DMS53 treated with DMSO at 0.1 percent for 48 hours (cell line): ENCODE measurements around the gene SH2D3C.

Experiments
- DNase-seq: peaks from one replicate; lab custom pipeline; 2025; ENCODE audit not compliant: unreplicated experiment; lab: John Stamatoyannopoulos, UW

Gene SH2D3C, protein sequence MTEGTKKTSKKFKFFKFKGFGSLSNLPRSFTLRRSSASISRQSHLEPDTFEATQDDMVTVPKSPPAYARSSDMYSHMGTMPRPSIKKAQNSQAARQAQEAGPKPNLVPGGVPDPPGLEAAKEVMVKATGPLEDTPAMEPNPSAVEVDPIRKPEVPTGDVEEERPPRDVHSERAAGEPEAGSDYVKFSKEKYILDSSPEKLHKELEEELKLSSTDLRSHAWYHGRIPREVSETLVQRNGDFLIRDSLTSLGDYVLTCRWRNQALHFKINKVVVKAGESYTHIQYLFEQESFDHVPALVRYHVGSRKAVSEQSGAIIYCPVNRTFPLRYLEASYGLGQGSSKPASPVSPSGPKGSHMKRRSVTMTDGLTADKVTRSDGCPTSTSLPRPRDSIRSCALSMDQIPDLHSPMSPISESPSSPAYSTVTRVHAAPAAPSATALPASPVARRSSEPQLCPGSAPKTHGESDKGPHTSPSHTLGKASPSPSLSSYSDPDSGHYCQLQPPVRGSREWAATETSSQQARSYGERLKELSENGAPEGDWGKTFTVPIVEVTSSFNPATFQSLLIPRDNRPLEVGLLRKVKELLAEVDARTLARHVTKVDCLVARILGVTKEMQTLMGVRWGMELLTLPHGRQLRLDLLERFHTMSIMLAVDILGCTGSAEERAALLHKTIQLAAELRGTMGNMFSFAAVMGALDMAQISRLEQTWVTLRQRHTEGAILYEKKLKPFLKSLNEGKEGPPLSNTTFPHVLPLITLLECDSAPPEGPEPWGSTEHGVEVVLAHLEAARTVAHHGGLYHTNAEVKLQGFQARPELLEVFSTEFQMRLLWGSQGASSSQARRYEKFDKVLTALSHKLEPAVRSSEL

DNA sequence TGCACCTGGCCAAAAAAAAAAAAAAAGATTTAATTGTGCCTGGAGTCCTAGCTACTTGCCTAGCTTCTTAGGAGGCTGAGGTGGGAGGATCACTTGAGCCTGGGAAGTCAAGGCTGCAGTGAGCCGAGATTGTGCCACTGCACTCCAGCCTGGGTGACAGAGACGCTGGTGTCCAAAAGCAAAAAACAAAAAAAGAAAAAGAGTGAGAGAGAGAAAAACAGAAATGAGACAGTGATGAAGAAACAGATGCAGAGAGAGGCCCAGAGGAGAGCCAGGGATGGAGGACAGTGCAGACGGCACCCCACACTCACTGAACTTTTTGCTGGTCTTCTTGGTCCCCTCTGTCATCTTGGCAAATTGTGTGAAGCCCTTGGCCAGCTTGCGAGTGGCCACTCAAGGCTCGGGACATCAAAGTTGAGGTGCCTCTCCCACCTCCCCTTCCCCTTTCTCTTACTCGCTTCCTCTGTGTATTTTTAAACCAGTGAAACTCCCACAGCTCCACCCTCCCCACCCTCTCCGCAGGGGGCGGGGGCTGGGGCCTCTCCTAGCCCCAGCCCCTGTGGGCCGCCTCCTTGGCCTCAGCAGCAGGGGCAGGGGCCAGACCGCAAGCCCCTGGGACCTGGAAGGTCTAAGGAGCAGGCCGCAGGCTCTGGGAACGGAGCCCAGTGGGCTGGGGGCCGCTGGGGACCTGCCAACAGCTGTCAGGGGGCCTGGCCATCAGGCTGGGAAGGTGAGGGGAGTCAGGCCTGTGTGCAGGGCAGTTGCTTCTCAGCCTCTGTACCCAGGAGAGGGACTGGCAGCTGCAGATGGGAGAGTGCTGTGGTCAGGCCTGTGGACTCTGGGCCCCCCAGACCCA, at the start of gene SH2D3C:
Gene SH2D3C (minus strand): TSS at position 387 of the 856 bp plus-strand sequence. CDS start 39 bp downstream, at position 348.
- no peak for DNase-seq

DNA sequence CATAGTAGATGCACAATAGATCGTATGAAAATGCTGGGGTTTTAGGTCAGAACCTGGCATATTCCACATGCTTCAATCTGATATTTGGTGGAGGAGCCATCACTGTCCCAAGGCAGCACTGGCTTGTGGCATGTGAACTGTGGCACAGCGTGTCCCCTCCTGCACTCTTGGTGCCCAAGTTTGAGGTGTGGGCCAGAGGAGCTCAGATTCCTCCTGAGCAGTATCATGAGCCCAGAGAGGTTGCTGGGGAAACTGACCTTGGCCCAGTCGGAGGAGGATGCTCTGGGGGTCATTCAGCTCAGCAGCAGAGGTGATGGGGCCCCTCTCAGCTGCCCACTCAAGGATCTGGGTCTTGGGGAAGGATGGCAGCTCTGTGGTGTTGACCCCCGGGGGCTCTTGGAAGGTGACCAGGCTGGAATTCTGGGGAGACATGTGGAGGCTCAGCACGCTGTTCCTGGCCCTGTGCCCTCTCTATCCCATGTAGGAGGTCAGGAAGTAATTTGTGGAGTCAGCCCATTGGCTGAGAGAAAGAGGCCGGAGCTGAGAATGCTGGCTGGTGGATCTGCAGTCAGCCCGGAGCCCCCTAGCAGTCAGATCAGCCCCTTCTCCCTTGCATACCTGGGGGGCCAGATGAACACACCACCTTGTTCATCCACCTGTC, 47.9 kb upstream of the SH2D3C start:
- DNase-seq = no peak

DNA sequence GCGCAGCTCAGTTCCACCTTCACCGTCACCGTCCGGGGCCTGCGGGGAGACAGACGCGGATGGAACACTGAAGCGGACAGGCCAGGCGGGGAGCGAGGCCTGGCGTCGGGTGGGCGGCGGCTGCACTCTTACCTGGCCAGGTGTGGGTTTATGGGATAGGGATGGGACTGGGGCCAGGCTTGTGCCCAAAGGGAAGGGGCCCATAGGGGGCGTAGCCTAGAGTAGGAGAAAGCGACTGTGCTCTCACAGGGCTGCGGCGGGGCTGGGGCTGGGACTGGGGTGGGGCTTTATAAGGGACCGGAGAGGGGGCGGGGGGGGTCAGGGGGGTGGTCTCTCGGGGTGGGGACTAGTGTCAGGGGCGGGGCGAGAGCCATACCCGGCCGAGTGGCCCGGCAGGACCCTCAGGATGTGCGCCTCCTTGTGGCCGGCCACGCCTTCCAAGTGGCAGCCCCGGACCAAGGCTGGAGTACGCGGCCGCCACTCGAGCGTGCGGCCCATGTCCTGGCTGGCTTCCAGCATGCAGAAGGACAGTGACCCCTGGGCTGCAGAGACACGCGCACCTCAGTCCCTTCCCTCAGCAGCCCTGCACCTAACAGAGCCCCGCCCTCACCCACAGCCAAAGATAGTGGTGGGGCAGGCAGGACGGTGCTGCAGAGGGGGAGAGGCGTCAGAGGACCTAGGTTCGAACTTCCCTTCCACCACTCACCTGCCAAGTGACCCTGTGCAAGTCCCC, 47.0 kb upstream of the SH2D3C start:
- DNase-seq = no peak

DNA sequence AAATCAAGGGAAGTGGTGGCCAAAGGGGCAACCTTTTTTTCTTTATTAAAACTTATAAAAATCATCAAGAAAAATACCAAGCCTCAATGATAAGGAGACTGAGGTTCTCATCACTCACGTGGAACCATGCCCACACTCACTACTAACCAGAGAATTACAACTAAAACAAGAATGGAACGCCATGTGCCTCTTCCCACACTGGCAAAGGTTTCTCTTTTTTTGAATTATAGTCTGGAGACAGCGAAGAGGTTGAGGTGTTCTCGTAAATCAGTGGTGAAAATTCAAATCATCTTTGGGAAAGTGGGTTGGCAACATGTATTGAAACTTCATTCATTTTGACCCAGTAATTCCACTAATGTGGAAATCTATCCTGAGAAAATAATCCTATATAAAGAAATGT, 43.6 kb upstream of the SH2D3C start:
- DNase-seq = no peak

DNA sequence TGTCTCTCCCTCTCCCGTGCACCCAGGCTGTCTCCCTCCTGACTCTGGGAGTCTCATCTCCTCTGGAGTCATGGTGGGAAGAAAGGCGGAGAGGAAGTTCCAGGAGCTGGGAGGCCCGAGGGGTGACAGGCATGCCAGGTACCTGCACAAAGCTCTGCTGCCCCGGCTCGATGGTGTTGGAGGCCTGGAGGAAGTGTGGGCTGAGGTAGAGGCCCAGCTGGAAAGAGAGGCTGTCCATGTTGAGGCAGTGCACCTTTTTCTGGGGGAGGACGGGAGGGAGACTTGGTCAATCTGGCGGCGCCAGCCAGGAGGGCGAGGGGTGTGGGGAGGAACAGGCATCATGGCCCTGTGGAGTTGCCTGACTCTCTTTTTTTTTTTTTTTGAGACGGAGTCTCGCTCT, 40.1 kb upstream of the SH2D3C start:
- DNase-seq = no peak

DNA sequence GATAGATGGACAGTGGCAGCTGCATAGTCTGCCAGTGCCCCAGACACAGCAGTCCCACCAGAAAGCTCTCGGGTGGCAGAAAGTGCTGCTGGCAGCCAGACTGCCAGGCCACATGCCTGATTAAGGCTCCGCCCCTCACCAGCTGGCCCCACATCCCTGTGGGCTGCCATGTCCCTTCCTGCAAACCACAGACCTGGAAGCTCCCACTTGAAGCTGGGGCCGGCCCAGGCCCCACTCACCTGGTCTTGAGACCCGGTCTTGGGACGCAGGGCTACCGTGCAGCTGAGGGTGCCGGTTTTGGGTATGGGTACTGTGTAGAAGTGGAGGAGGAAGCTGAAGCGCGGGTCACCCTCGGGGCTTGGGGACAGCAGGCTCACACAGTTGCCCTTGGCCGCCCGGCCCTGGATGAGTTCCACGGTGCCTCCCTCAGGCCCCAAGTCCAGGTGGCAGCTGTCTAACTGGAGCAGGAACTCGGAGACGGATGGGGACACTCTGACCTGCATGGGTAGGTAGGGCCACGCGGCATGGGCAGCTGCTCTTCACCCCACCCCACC, 39.5 kb upstream of the SH2D3C start:
- no peak for DNase-seq

DNA sequence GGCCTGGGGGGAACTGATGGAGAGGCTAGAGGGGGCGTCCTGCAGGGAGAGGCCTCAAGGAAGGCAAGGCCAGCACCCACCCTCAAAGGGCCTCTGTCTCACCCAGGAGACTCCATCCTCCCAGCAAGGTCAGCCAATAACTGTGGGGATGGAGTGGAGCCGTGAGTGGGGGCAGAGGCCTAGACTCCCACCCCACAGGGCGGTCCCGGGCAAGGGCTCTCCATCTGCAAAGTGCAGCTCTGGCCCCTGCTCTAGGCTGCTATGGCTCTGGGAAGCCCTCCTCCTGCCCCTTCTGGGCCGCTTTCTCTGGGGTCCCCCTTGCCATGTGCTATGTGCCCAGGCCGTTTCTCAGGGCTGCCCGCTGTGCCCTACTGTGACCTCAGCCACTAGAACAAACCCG, 38.3 kb upstream of the SH2D3C start:
- no peak for DNase-seq

DNA sequence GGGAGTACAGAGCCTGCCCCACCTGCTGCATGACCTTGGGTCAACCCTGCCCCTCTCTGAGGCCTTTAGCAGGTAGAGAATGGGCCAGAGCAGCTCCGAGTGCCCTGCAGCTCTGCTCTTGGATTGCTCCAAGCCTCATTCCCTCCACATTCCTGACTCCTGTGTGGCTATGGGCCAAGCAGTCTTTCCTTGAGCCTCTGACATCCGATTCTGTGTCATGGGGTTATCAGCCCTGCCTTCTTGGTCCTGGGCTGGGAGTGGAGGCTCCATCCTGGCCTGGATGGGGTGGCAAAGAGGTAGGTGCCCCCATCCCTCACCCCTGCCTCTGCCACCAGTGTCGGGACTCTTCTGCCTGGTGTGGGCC, 37.9 kb upstream of the SH2D3C start:
- DNase-seq = no peak

DNA sequence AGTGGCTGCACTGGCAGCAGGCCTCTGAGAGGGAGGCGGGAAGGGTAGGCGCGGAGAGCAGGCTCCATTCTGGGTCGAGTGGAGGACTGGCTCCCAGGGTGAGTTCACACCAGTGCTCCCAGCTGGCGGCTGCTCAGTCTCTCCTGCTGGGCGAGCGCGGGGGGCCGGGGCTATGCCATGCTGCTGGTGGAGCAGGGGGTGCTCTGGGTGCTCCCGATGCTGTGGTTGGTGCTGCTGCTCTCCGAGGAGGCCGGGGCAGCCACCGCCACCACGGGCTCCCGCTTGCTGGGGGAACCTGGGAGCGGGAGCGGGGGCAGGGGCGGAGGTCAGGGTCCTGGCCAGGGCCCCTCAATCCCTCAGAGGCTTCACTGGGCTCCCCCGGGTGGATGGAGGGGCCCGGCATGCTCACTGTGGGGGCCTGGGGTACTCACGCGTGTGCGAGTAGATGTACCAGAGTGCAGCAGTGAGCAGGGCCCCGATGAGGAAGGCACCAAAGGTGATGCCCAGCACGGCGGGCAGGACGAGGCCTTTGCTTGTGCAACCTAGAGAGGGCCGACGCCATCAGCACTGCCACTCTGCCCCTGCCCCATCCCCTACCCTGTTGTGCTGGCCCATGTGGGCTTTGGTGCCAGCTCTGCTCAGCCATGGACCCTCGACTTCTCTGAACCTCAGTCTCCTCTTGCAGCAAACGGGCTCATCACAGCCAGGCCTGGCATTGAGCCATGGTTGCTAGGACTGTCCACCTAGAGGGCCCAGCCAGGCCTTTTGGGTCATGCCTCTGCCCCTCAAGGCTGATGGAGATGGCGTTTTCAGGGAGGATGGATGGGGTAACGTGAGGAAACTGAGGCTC, 37.3 kb upstream of the SH2D3C start:
- no peak for DNase-seq

DNA sequence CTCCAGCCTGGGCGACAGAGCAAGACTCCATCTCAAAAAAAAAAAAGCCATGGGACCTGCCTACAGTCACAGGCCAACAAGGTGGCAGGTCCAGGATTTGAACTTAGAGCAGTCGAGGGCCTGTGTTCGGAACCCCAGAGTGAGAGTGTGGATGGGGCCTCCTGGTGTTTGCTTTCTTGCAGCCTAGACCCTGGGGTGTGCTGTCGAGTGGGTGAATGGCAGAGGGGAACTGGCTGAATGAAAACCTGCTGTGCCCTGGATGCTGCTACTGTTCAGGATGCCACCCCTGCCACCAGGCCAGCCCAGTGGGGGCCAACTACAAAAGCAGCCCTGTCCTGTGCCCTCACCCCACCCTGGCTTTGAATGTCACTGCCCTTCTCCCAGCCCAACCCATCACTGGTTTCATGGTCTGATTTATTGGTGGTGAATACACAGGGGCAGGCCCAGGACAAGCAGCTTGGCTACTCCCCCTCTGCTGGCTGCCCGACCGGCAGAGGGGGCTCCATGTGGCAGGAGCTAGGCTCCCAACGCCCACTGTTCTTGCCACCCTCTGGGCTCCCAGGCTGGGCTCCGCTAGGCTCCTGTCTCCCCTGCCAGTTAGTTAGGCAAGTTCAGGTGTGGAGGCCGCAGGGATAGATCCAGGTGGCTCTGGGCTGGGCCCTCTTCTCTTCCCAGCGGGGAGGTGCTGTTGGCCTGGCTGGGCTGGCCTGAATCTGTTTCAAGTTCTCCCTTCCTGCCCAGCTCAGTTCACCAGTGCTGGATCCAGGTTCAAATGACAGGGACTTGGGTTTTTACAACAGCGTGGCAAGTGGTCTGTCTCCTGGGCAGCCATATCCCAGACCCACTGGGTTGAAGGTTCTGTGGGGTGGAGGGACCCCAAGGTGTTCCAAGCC, 36.4 kb upstream of the SH2D3C start:
- no peak for DNase-seq

DNA sequence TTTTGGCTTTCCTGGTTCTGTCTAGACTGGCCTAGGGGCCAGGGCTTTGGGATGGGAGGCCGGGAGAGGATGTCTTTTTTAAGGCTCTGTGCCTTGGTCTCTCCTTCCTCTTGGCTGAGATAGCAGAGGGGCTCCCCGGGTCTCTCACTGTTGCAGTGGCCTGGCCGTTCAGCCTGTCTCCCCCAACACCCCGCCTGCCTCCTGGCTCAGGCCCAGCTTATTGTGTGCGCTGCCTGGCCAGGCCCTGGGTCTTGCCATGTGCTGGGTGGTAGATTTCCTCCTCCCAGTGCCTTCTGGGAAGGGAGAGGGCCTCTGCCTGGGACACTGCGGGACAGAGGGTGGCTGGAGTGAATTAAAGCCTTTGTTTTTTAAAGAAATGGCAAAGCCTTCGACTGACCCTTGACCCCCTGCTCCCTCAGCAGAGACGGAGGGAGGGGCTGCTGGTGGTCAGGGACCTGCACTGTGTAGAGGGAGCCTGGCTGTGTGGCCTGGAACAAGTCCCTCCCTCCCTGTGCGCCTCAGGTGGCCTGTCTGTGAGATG, 35.3 kb upstream of the SH2D3C start:
- DNase-seq = no peak

DNA sequence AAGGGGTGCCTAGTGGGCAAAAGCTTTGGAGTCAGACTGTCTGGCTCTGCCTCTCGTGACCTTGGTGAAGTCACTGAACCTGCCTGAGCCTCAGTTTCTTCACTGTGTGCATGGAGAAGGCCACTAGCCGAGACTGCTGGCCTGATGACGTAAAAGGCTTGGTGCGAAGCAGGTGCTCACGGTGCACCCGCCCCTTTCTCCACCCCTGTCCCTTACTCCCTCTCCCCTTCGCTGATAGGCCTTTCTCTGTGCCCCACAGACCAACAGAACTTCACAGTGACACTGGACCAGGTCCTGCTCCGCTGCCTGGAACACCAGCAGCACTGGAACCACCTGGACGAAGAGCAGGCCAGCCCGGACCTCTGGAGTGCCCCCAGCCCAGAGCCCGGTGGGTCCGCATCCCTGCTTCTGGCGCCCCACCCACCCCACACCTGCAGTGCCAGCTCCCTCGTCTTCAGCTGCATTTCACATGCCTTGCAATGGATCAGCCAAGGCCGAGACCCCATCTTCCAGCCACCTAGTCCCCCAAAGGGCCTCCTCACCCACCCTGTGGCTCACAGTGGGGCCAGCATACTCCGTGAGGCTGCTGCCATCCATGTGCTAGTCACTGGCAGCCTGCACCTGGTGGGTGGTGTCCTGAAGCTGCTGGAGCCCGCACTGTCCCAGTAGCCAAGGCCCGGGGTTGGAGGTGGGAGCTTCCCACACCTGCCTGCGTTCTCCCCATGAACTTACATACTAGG, 34.6 kb upstream of the SH2D3C start:
- DNase-seq = no peak

DNA sequence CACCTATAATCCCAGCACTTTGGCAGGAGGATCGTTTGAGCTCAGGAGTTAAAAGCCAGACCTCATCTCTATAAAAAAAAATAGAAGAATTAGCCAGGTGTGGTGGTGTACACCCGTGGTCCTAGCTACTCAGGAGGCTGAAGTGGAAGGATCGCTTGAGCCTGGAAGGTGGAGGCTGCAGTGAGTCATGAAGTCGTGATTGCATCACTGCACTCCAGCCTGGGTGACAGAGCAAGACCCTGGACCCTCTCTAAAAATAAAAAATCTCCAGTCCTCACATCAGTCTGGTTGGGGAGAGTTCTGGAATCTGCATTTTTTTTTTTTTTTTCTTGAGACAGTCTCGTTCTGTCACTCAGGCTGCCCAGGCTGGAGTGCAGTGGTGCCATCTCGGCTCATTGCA, 33.5 kb upstream of the SH2D3C start:
- DNase-seq = no peak

DNA sequence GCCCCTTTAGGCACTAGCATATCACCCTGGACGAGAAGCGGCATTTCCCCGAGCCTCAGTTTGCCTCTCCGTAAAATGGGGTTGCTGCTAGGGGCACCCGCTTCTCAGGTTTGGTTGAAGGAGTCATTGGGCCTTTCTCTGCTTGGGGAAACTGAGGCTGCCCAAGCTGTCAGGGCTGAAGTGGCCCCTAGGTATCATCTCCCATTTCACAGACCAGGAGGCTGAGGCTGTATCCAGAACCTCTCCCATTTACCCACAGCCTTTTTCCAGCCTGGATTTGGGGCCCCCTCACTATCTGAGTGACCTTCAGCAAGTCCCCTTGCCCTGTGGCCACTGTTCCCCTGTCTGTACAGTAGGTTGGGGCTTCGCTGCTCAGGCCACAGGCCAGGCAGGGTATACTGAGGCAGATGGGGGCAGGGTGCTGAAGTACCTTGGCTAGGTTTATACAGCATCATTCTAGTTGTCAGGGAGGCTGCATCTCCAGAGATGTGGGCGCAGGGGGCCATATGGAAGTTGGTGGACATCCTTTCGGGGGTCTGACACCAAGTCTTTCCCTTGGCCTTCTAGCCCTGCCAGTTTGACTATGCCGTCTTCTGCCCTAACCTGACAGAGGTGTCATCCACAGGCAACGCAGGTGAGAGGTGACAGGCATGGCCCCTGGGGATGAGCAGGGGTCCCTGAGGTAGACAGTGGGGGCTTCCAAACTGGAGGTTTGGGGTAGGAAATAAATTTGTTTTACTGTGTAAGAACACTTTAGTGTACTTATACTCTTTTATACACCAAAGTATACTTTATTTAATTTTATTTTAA, 32.1 kb upstream of the SH2D3C start:
- no peak for DNase-seq

DNA sequence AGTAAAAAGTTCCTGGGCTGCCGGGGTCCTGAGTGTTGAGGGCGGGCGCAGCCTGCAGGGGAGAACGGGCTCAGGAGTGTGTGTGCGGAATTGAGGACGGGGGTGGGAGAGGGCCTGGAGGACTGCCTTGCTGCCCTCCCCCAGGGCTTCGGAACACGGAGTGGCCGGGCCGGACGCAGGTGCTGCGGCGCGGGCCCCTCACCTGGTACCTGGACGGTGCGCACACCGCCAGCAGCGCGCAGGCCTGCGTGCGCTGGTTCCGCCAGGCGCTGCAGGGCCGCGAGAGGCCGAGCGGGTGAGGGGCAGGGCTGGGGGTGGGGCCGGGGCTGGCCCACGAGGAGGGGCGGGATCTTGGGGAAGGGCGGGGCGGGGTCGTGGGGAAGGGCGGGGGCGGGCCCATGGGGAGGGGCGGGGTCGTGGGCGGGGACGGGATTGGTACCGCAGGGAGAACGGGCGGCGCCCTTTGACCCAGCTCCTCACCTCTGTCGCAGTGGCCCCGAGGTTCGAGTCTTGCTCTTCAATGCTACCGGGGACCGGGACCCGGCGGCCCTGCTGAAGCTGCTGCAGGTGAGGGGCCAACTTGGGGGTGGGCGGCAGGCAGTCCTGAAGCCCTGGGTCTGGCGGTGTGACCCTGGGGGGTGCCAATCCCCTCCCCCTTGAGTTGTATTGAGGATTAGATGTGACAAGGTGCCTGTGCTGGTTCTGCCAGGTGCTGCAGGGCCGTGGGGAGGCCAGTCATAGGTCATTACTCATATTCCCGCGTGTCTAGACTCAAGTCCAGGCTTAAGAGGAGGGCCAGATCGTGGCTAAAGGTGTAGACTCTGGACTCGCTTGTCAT, 31.3 kb upstream of the SH2D3C start:
- no peak for DNase-seq
